Heart left ventricle (tissue), 16 donors: ENCODE data around the gene CLEC4E. TPM values are rescaled to one million over a fixed set of nuclear protein-coding genes. Genes with fewer than 3 reads are reported as not detected.
"Not testable (repeated sequence)": the region's sequence is repeated elsewhere in the genome, so short reads cannot be mapped to it uniquely, and the experiment has no call there.

Experiments
- ATAC-seq, 4 donors: fragments of 200-7000 bp; cut with Tn5 transposase; one replicate each; pipeline ENCODE4 v1.9.1; 2020 to 2022; ENCODE audit warnings: moderate library complexity in 4 of 4, mild to moderate bottlenecking in 3 of 4, moderate number of reproducible peaks in 1 of 4
- DNase-seq, 5 donors: peaks; one replicate each; pipeline ENCODE4 v3.0.0-alpha.2; 2020
- H3K27ac ChIP-seq, 12 donors: fragments of 200-600 bp; sonication (generic) in 4 of 12; one replicate each; pipeline versions ENCODE4 v1.5.0 to v1.8.0; 2016 to 2022; ENCODE audit warnings: mild to moderate bottlenecking in 2 of 12
- H3K27me3 ChIP-seq, 9 donors: fragments of 200-600 bp; sonication (generic) in 2 of 9; one replicate each; pipeline versions ENCODE4 v1.5.1 to v1.8.0; 2016 to 2022; ENCODE audit warnings: mild to moderate bottlenecking in 3 of 9
- H3K36me3 ChIP-seq, 9 donors: fragments of 200-600 bp; sonication (generic) in 2 of 9; one replicate each; pipeline versions ENCODE4 v1.5.0 to v1.8.0; 2018 to 2022; ENCODE audit warnings: mild to moderate bottlenecking in 2 of 9
- H3K4me1 ChIP-seq, 12 donors: fragments of 200-600 bp; sonication (generic) in 4 of 12; one replicate each; pipeline versions ENCODE4 v1.5.0 to v1.8.0; 2016 to 2022; ENCODE audit warnings: mild to moderate bottlenecking in 3 of 12
- H3K4me3 ChIP-seq, 12 donors: fragments of 200-600 bp; sonication (generic) in 4 of 12; one replicate each; pipeline versions ENCODE4 v1.5.0 to v1.8.0; 2017 to 2022; ENCODE audit warnings: mild to moderate bottlenecking in 9 of 12, moderate library complexity in 4 of 12
- H3K9me3 ChIP-seq, 12 donors: fragments of 200-600 bp; sonication (generic) in 4 of 12; one replicate each; pipeline versions ENCODE4 v1.5.0 to v1.8.0; 2016 to 2022; ENCODE audit warnings: mild to moderate bottlenecking in 1 of 12
- CTCF ChIP-seq, 12 donors: fragments of 200-600 bp; sonication (generic) in 4 of 12; IDR thresholded peaks; one replicate each; pipeline versions ENCODE4 v1.5.0 to v1.8.0; 2018 to 2022; ENCODE audit warnings: antibody characterized with exemption in 12 of 12, mild to moderate bottlenecking in 5 of 12
- POLR2A ChIP-seq, 2 donors: fragments of 450-650 bp; IDR thresholded peaks; one replicate each; pipeline ENCODE4 v1.6.1; 2017; ENCODE audit warnings: antibody characterized with exemption in 2 of 2, mild to moderate bottlenecking in 2 of 2, moderate library complexity in 2 of 2
- WGBS, 4 donors: extraction: QIAGEN DNeasy Blood & Tissue Kit in 2 of 4; methylation state at CpG; one replicate each; pipeline versions ENCODE4 v1.1.5 to v1.1.7; 2013 to 2018; 5-methylcytosine and 5-hydroxymethylcytosine counted together
- intact Hi-C, 10 donors: fragments of 100-400 bp; cut with DNase I; formaldehyde crosslinking; loops; one replicate each; pipeline versions ENCODE4 v1.11.1 to v1.14.2; 2022
- polyA plus RNA-seq, 2 donors: library from polyadenylated mRNA; stranded (reverse); fragments of 200-250 nt; gene quantifications; one replicate each; pipeline ENCODE4 v1.2.3, GENCODE V29; 2013
- total RNA-seq, 9 donors: library from RNA; depleted of rRNA in 2 of 9; stranded (reverse); fragments of >200 nt in 2 of 9; fragmentation: NEBNext Ultra II Directional in 3 of 9; extraction: Animal tissue kit (Norgen Biotek cat#: 25700) in 3 of 9; gene quantifications; one replicate each; pipeline versions ENCODE4 v1.1.0 to v1.2.4, GENCODE V29; 2016 to 2023
- donor health status: ischemic (EF 13 %, LVEDD 7.1; RV severe dilation, severe dysfunction).
- donor health status: healthy with polysubstance abuse.
- donor health status: DM: no; HTN: yes; CAD: no.
- donor health status: DM: no; HTN: no; CAD: no.
- donor health status: ischemic (EF 25% LVEDD 6.9; RV normal size, moderate dysfunction).
- donor health status: ischemic (EF 25% LVEDD 5.7; RV mildly dilated, moderate dysfunction).
- donor health status: healthy.
- donor health status: DM: yes; HTN: yes; CAD: no.
- donor health status: ischemic (EF 35%, LVEDD 5.7; RV mildly dilated, moderate dysfunction).
- donor health status: nonischemic (EF 11% LVEDD 7.7; RV severe dilation, severe dysfunction).
- donor health status: DM: yes; HTN: yes; CAD: no.
- donor health status: PGD.
- donor health status: ischemic (EF 29% LVEDD 5.4; RV normal size, mild dysfunction).
- donor health status: nonischemic (EF 23%, LVEDD 6.1; RV moderate dilation, normal function).

The CLEC4E gene
- total and polyA plus RNA-seq, 11 donors, result 0.25 to 5.1 (median 0.76) TPM

GRCh38 chr12:8541562-8541961 lies 857 bp upstream of the CLEC4E start:
- Histone ChIP-seq H3K4me1 (peaks cover 0 to 9% (median 0%) of the 10 kb centered on the region in 12 donors), H3K4me3 (peak overlapping the region in 1 of 12 donors; percentile 28), H3K27me3 (peaks cover 0 to 19% (median 0%) of the 10 kb centered on the region in 9 donors), H3K27ac (peak overlapping the region in 2 of 12 donors; percentile 19 to 75), H3K36me3 (no peaks in the 10 kb centered on the region), H3K9me3 (no peaks in the 10 kb centered on the region)
- no peak for ATAC-seq
- DNase-seq, result no peak
- TF ChIP-seq POLR2A (IDR thresholded peaks at IDR 0.05) (no peak), CTCF (IDR thresholded peaks at IDR 0.05) (no peak)
- intact Hi-C loops, result loop anchor here in 7 of 10 donors (5.0 to 10.0 kb wide), 5 partner anchors 66 to 506 kb away; partner anchors contain the start of gene A2ML1 (in 1 of the 7)
- 81 to 86% (median 85%) methylated on average over 10 of the region's 10 CpGs for WGBS, 4 donors

- WGBS, 4 donors, result 87 to 91% (median 88%) methylated on average over 14 to 16 of the region's 16 CpGs
- DNase-seq, H3K27ac ChIP-seq, H3K4me3 ChIP-seq, H3K4me1 ChIP-seq, ATAC-seq, H3K9me3 ChIP-seq, H3K36me3 ChIP-seq, intact Hi-C loops: not testable (repeated sequence)
- peaks cover 0 to 19% (median 0%) of the 10 kb centered on the region in 9 donors for H3K27me3 ChIP-seq
These were observed 2.9 kb downstream of the CLEC4E start for GRCh38 chr12:8537820-8538219.

- ATAC-seq (no peak), DNase-seq (no peak)
- WGBS, 4 donors, result 73 to 82% (median 78%) methylated on average over 7 of the region's 7 CpGs
- H3K4me3 ChIP-seq, result no peak overlapping the region
- no peaks in the 10 kb centered on the region for H3K36me3 ChIP-seq
- no peak overlapping the region for H3K27ac ChIP-seq
- H3K9me3 ChIP-seq, result no peaks in the 10 kb centered on the region
- H3K27me3 ChIP-seq, result peaks cover 0 to 41% (median 4%) of the 10 kb centered on the region in 9 donors
- TF ChIP-seq CTCF (IDR thresholded peaks at IDR 0.05) (no peak), POLR2A (IDR thresholded peaks at IDR 0.05) (no peak)
- intact Hi-C loops, result no loop called here
- no peaks in the 10 kb centered on the region for H3K4me1 ChIP-seq
These were observed 8.7 kb downstream of the CLEC4E start for GRCh38 chr12:8532045-8532444.

GRCh38 chr12:8527250-8528130 lies 13.2 kb downstream of the CLEC4E start:
- H3K27me3 ChIP-seq, result peaks cover 0 to 34% (median 0%) of the 10 kb centered on the region in 9 donors
- WGBS, 4 donors, result 62 to 76% (median 64%) methylated on average over 28 to 30 of the region's 30 CpGs
- no peak overlapping the region for H3K27ac ChIP-seq
- ATAC-seq (no peak), DNase-seq (no peak)
- TF ChIP-seq POLR2A (IDR thresholded peaks at IDR 0.05), result no peak
- no peak for TF ChIP-seq CTCF (IDR thresholded peaks at IDR 0.05)
- no peak overlapping the region for H3K4me3 ChIP-seq
- peaks cover 0 to 26% (median 5%) of the 10 kb centered on the region in 12 donors for H3K9me3 ChIP-seq
- no peaks in the 10 kb centered on the region for H3K4me1 ChIP-seq
- intact Hi-C loops, result no loop called here
- H3K36me3 ChIP-seq, result no peaks in the 10 kb centered on the region
